HCT116 (cell line): Measurements from ENCODE around the gene ATF5. TPM values are rescaled to one million over a fixed set of nuclear protein-coding genes. Genes with fewer than 3 reads are reported as not detected.

ENCODE experiments used
- ATAC-seq: fragments of 200-7000 bp; cut with Tn5 transposase; 2 replicates; pipeline ENCODE4 v1.9.1; 2020; ENCODE audit warnings: mild to moderate bottlenecking, moderate library complexity
- BruUV-seq: library from RNA; stranded (reverse); fragments of 400-500 nt; replicated peaks from 2 replicates; lab custom pipeline; 2021; lab: Mats Ljungman, UMichigan
- CTCF ChIA-PET: fragments of 300-600 bp; sonication (Branson Sonifier 250); formaldehyde crosslinking; loops from one replicate; lab custom pipeline; 2021; ENCODE audit warnings: antibody characterized with exemption; lab: Charles Lee
- POLR2A ChIA-PET: fragments of 300-600, 350-600 bp; sonication (Branson Sonifier 250); formaldehyde crosslinking; loops from one replicate; lab custom pipeline; 2021; ENCODE audit warnings: antibody characterized with exemption; lab: Charles Lee
- RAD21 ChIA-PET, 2 experiments: fragments of 300-600 bp; sonication (Branson Sonifier 250); formaldehyde crosslinking; loops; one replicate each; lab custom pipeline; 2023; ENCODE audit warnings: low total read pairs in 2 of 2; ENCODE audit not compliant: uncharacterized antibody in 2 of 2, unreplicated experiment in 2 of 2, low non-redundant PET in 1 of 2; lab: Charles Lee
- DNase-seq: peaks from one replicate; pipeline ENCODE4 v3.0.0-alpha.2; 2010; ENCODE audit warnings: low read depth, low spot score
- H2AFZ ChIP-seq: fragments of 200-600 bp; shearing (Covaris generic), sonication (generic); 2 replicates; pipeline ENCODE4 v1.6.1; 2017; ENCODE audit warnings: low read depth, mixed run types, mixed read lengths, antibody characterized with exemption, low read length; ENCODE audit not compliant: poor library complexity, severe bottlenecking
- H3K27ac ChIP-seq: 2 replicates; pipeline ENCODE4 v1.5.1; 2012; ENCODE audit warnings: low read depth, low read length
- H3K27me3 ChIP-seq: fragments of 200-600 bp; sonication (generic); 2 replicates; pipeline ENCODE4 v1.6.1; 2016; ENCODE audit warnings: mixed run types, low read length, mixed read lengths; ENCODE audit not compliant: insufficient read depth
- H3K36me3 ChIP-seq, 2 experiments: fragments of 200-500 bp in 1 of 2; fragments of 200-600 bp in 1 of 2; sonication (Bioruptor generic) in 1 of 2; sonication (generic) in 1 of 2; 2 replicates each; pipeline versions ENCODE4 v1.5.1 to v1.6.1; 2014 to 2016; ENCODE audit warnings: low read length in 2 of 2, inconsistent platforms in 1 of 2, mixed read lengths in 1 of 2, mixed run types in 1 of 2; ENCODE audit not compliant: insufficient read depth in 2 of 2, control insufficient read depth in 1 of 2
- H3K4me1 ChIP-seq, 2 experiments: fragments of 200-600 bp in 1 of 2; sonication (generic) in 1 of 2; 2 replicates each; pipeline versions ENCODE4 v1.5.1 to v1.6.1; 2012 to 2017; ENCODE audit warnings: low read length in 2 of 2, inconsistent platforms in 1 of 2, mild to moderate bottlenecking in 1 of 2, mixed read lengths in 1 of 2, mixed run types in 1 of 2, moderate library complexity in 1 of 2; ENCODE audit not compliant: insufficient read depth in 2 of 2, control insufficient read depth in 1 of 2
- H3K4me2 ChIP-seq: fragments of 200-600 bp; sonication (generic); 2 replicates; pipeline ENCODE4 v1.6.1; 2017; ENCODE audit warnings: mixed run types, low read length, mixed read lengths
- H3K4me3 ChIP-seq, 2 experiments: fragments of 200-600 bp in 1 of 2; sonication (generic) in 1 of 2; replicated peaks in 1 of 2; 2 replicates each; pipeline ENCODE4 v1.5.1; 2011 to 2016; ENCODE audit warnings: low read length in 2 of 2, control low read depth in 1 of 2, low read depth in 1 of 2, mild to moderate bottlenecking in 1 of 2, mixed read lengths in 1 of 2, mixed run types in 1 of 2
- H3K79me2 ChIP-seq: fragments of 200-600 bp; sonication (generic); 2 replicates; pipeline ENCODE4 v1.6.1; 2017; ENCODE audit warnings: mild to moderate bottlenecking, mixed run types, low read length, moderate library complexity, mixed read lengths; ENCODE audit not compliant: insufficient read depth
- H3K9ac ChIP-seq: fragments of 200-600 bp; sonication (generic); 2 replicates; pipeline ENCODE4 v1.6.1; 2016; ENCODE audit warnings: low read length, mixed read lengths
- H3K9me2 ChIP-seq: fragments of 200-600 bp; sonication (generic), shearing (Covaris generic); 2 replicates; pipeline ENCODE4 v1.6.1; 2017; ENCODE audit warnings: mixed run types, mild to moderate bottlenecking, moderate library complexity; ENCODE audit not compliant: insufficient read depth
- H3K9me3 ChIP-seq, 2 experiments: fragments of 200-500 bp in 1 of 2; fragments of 200-600 bp in 1 of 2; sonication (Bioruptor generic) in 1 of 2; sonication (generic) in 1 of 2; 2 replicates each; pipeline ENCODE4 v1.6.1; 2014 to 2017; ENCODE audit warnings: low read length in 2 of 2, mixed read lengths in 2 of 2, inconsistent platforms in 1 of 2, low read depth in 1 of 2, mild to moderate bottlenecking in 1 of 2, mixed run types in 1 of 2, moderate library complexity in 1 of 2; ENCODE audit not compliant: control insufficient read depth in 1 of 2, insufficient read depth in 1 of 2
- H4K20me1 ChIP-seq: fragments of 200-600 bp; sonication (generic), shearing (Covaris generic); 2 replicates; pipeline ENCODE4 v1.6.1; 2017; ENCODE audit warnings: mixed run types, mild to moderate bottlenecking, moderate library complexity; ENCODE audit not compliant: insufficient read depth
- CEBPB ChIP-seq: IDR thresholded peaks from 2 replicates; pipeline ENCODE4 v1.6.1; 2012; ENCODE audit warnings: low read depth
- CTCF ChIP-seq, 3 experiments: fragments of 200-600 bp in 1 of 3; sonication (generic) in 1 of 3; IDR thresholded peaks in 2 of 3; conservative IDR thresholded peaks in 1 of 3; 2 replicates each; pipeline ENCODE4 v1.5.1; 2012 to 2017; ENCODE audit warnings: low read depth in 2 of 3, low read length in 2 of 3, antibody characterized with exemption in 1 of 3, borderline replicate concordance in 1 of 3, control low read depth in 1 of 3, mild to moderate bottlenecking in 1 of 3, mixed read lengths in 1 of 3, mixed run types in 1 of 3, moderate library complexity in 1 of 3; ENCODE audit not compliant: insufficient read depth in 1 of 3
- EGR1 ChIP-seq: IDR thresholded peaks from 2 replicates; pipeline ENCODE4 v1.6.1; 2012; ENCODE audit warnings: low read depth
- EZH2phosphoT487 ChIP-seq: fragments of 200-600 bp; IDR thresholded peaks from 2 replicates; pipeline ENCODE4 v1.6.1; 2018; ENCODE audit warnings: antibody characterized with exemption, borderline replicate concordance
- JUND ChIP-seq: IDR thresholded peaks from 2 replicates; pipeline ENCODE4 v1.6.1; 2012
- MAX ChIP-seq: IDR thresholded peaks from 2 replicates; pipeline ENCODE4 v1.6.1; 2012
- POLR2A ChIP-seq: IDR thresholded peaks from 2 replicates; pipeline ENCODE4 v1.7.0; 2011; ENCODE audit warnings: borderline replicate concordance; ENCODE audit not compliant: insufficient read depth, insufficient read length; ENCODE audit errors: extremely low read depth
- RAD21 ChIP-seq: IDR thresholded peaks from 2 replicates; pipeline ENCODE4 v1.6.1; 2012; ENCODE audit warnings: low read depth, mild to moderate bottlenecking
- SIN3A ChIP-seq: IDR thresholded peaks from 2 replicates; pipeline ENCODE4 v1.6.1; 2012; ENCODE audit warnings: low read depth
- SP1 ChIP-seq: IDR thresholded peaks from 2 replicates; pipeline ENCODE4 v1.6.1; 2012; ENCODE audit warnings: low read depth
- SRF ChIP-seq: IDR thresholded peaks from 2 replicates; pipeline ENCODE4 v1.6.1; 2012; ENCODE audit warnings: low read depth
- YY1 ChIP-seq: IDR thresholded peaks from 2 replicates; pipeline ENCODE4 v1.6.1; 2011; ENCODE audit warnings: low read length, low read depth, moderate library complexity, mild to moderate bottlenecking; ENCODE audit not compliant: insufficient replicate concordance; ENCODE audit errors: extremely low read depth
- ZBTB33 ChIP-seq: IDR thresholded peaks from 2 replicates; pipeline ENCODE4 v1.6.1; 2011; ENCODE audit warnings: mild to moderate bottlenecking, low read length, moderate library complexity; ENCODE audit not compliant: insufficient replicate concordance; ENCODE audit errors: extremely low read depth
- ZFX ChIP-seq: fragments of 450-650 bp; IDR thresholded peaks from 2 replicates; pipeline ENCODE4 v1.6.1; 2017
- ZNF274 ChIP-seq: fragments of 200-500 bp; sonication (Bioruptor generic); IDR thresholded peaks from 2 replicates; pipeline ENCODE4 v1.6.1; 2014; ENCODE audit warnings: mild to moderate bottlenecking, low read depth, low read length, inconsistent platforms
- intact Hi-C: fragments of 100-400 bp; cut with micrococcal nuclease; formaldehyde crosslinking; loops from 2 replicates; pipeline ENCODE4 v1.10.0; 2022
- total RNA-seq: library from RNA; stranded (reverse); gene quantifications from one replicate; pipeline ENCODE4 v1.2.1, GENCODE V29; 2021; ENCODE audit not compliant: unreplicated experiment
- TF ChIP-seq, protein P1 (sequence below): IDR thresholded peaks from 2 replicates; pipeline ENCODE4 v1.6.1; 2012; ENCODE audit warnings: low read depth

ATF5 gene
- total RNA-seq, 1 experiment from 2014 or later: 28.2 TPM

DNA sequence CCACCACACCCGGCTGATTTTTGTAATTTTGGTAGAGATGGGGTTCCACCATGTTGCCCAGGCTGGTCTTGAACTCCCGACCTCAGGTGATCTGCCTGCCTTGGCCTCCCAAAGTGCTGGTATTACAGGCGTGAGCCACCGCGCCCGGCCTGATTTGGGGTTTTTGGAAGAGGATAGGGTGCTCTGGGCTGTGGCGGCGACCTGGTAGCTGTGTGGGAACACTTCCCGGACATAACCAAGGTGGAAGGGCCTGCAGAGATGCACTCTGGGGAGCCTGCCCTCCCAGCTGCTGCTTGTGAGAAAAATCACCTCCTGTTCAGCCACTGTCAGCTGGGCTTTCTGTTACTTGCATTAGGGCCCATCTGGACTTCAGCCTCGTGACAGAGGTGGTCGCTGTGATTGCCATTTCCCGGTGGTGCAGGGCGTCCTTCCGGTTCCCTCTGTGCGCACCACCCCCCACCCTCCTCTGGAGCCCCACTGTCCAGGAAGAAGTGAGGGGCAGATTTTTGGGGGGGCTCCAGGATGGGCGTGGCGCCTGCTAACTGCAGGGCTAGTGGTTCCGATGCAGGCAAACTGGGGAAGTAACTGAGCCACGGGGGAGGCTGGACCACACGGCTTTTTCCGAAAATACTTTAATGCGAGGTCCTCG lies 39.8 kb upstream of the ATF5 start:
- ChIA-PET CTCF (no interaction called here), POLR2A (no interaction called here), RAD21 (interaction anchor here in 1 of 2 experiments (0.6 kb wide), 1 partner anchor 18 kb away, joined by 3 read pairs; no protein-coding TSS in a partner anchor)
- TF ChIP-seq ZNF274: no peak
- TF ChIP-seq SP1: no peak
- TF ChIP-seq POLR2A: no peak
- no peak for TF ChIP-seq ZBTB33
- no peak for TF ChIP-seq EZH2phosphoT487
- TF ChIP-seq JUND: no peak
- no peak for TF ChIP-seq SRF
- TF ChIP-seq ZFX: no peak
- no peak for TF ChIP-seq CEBPB
- TF ChIP-seq, protein P1, sequence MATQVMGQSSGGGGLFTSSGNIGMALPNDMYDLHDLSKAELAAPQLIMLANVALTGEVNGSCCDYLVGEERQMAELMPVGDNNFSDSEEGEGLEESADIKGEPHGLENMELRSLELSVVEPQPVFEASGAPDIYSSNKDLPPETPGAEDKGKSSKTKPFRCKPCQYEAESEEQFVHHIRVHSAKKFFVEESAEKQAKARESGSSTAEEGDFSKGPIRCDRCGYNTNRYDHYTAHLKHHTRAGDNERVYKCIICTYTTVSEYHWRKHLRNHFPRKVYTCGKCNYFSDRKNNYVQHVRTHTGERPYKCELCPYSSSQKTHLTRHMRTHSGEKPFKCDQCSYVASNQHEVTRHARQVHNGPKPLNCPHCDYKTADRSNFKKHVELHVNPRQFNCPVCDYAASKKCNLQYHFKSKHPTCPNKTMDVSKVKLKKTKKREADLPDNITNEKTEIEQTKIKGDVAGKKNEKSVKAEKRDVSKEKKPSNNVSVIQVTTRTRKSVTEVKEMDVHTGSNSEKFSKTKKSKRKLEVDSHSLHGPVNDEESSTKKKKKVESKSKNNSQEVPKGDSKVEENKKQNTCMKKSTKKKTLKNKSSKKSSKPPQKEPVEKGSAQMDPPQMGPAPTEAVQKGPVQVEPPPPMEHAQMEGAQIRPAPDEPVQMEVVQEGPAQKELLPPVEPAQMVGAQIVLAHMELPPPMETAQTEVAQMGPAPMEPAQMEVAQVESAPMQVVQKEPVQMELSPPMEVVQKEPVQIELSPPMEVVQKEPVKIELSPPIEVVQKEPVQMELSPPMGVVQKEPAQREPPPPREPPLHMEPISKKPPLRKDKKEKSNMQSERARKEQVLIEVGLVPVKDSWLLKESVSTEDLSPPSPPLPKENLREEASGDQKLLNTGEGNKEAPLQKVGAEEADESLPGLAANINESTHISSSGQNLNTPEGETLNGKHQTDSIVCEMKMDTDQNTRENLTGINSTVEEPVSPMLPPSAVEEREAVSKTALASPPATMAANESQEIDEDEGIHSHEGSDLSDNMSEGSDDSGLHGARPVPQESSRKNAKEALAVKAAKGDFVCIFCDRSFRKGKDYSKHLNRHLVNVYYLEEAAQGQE: no peak
- no peak for TF ChIP-seq YY1
- TF ChIP-seq RAD21: no peak
- TF ChIP-seq SIN3A: no peak
- TF ChIP-seq EGR1: no peak
- TF ChIP-seq MAX: no peak
- TF ChIP-seq CTCF (IDR thresholded peaks at IDR 0.05 in 2 of 3, conservative IDR thresholded peaks at IDR 0.05 in 1 of 3; ENCODE audit: borderline replicate concordance in 1 of 3, insufficient read depth in 1 of 3, low read depth in 2 of 3, low read length in 2 of 3): no peak
- Histone ChIP-seq H3K4me2 (no peak overlapping the region), H3K9me3 (no peaks in the 10 kb centered on the region), H3K36me3 (no peaks in the 10 kb centered on the region), H4K20me1 (no peaks in the 10 kb centered on the region), H2AFZ (no peak overlapping the region), H3K9me2 (no peaks in the 10 kb centered on the region), H3K4me1 (peaks cover 6 to 24% of the 10 kb centered on the region in 2 experiments), H3K9ac (no peak overlapping the region), H3K27me3 (no peaks in the 10 kb centered on the region), H3K4me3 (no peak overlapping the region), H3K79me2 (no peaks in the 10 kb centered on the region), H3K27ac (no peak overlapping the region)
- intact Hi-C loops: no loop called here
- DNase-seq: no peak
- BruUV-seq: no TSS peak
- ATAC-seq: no peak
